GM12878 (cell line): ENCODE measurements around the gene PRMT5. TPM values are rescaled to one million over a fixed set of nuclear protein-coding genes. Genes with fewer than 3 reads are reported as not detected.

Experiments
- ATAC-seq: fragments of 200-7000 bp; cut with Tn5 transposase; 3 replicates; pipeline ENCODE4 v1.9.1; 2020; ENCODE audit warnings: mild to moderate bottlenecking, moderate library complexity
- Bru-seq: library from RNA; stranded (reverse); fragments of 400-500 nt; gene quantifications from one replicate; lab custom pipeline; 2021; lab: Mats Ljungman, UMichigan
- BruChase-seq, 2 experiments: library from RNA; stranded (reverse); fragments of 400-500 nt; gene quantifications; one replicate each; lab custom pipeline; 2021; lab: Mats Ljungman, UMichigan
- BruUV-seq: library from RNA; stranded (reverse); fragments of 400-500 nt; replicated peaks from 2 replicates; lab custom pipeline; 2021; lab: Mats Ljungman, UMichigan
- CTCF ChIA-PET: fragments of 300-600 bp; sonication (Branson Sonifier 250); formaldehyde crosslinking; extraction: SDS; loops from one replicate; lab custom pipeline; 2021; ENCODE audit warnings: inconsistent platforms; lab: Yijun Ruan, JAX
- POLR2A ChIA-PET: fragments of 350-600 bp; formaldehyde crosslinking; extraction: SDS; loops from one replicate; lab custom pipeline; 2021; ENCODE audit warnings: inconsistent platforms; lab: Charles Lee
- RAD21 ChIA-PET: fragments of 300-600 bp; sonication (Branson Sonifier 250); formaldehyde crosslinking; loops from one replicate; lab custom pipeline; 2023; ENCODE audit warnings: antibody characterized with exemption; ENCODE audit not compliant: unreplicated experiment; lab: Charles Lee
- SMC1A ChIA-PET: fragments of 300-600 bp; sonication (Branson Sonifier 250); formaldehyde crosslinking; loops from one replicate; lab custom pipeline; 2023; ENCODE audit not compliant: unreplicated experiment, uncharacterized antibody; lab: Charles Lee
- DNase-seq: peaks from one replicate; pipeline ENCODE4 v3.0.0-alpha.2; 2011; ENCODE audit warnings: low read depth, low spot score
- FAIRE-seq: peaks from 3 replicates; lab custom pipeline; 2011; peaks lifted over from hg19 to GRCh38; lab: Jason Lieb, UNC
- H2AFZ ChIP-seq: 2 replicates; pipeline ENCODE4 v1.6.0; 2011; ENCODE audit warnings: low read depth, low read length, control low read depth; ENCODE audit not compliant: control insufficient read depth
- H3K27ac ChIP-seq: 2 replicates; pipeline ENCODE4 v1.5.1; 2011; ENCODE audit warnings: control low read depth; ENCODE audit not compliant: control insufficient read depth, insufficient read depth
- H3K27me3 ChIP-seq, 2 experiments: replicated peaks in 1 of 2; 2 replicates each; pipeline versions ENCODE4 v1.6.0 to v1.6.1; 2011; ENCODE audit warnings: low read length in 1 of 2; ENCODE audit not compliant: control insufficient read depth in 2 of 2, insufficient read depth in 2 of 2
- H3K36me3 ChIP-seq, 2 experiments: 2 replicates each; pipeline ENCODE4 v1.5.1; 2011; ENCODE audit warnings: low read length in 1 of 2; ENCODE audit not compliant: control insufficient read depth in 2 of 2, insufficient read depth in 2 of 2
- H3K4me1 ChIP-seq: 2 replicates; pipeline ENCODE4 v1.6.1; 2011; ENCODE audit warnings: mild to moderate bottlenecking, low read length, moderate library complexity, mixed read lengths; ENCODE audit not compliant: control insufficient read depth, insufficient read depth
- H3K4me2 ChIP-seq: 2 replicates; pipeline ENCODE4 v1.6.0; 2011; ENCODE audit warnings: control low read depth; ENCODE audit not compliant: control insufficient read depth, insufficient read depth
- H3K4me3 ChIP-seq: fragments of 200-600 bp; sonication (generic); 2 replicates; pipeline ENCODE4 v1.5.1; 2016
- H3K79me2 ChIP-seq: 2 replicates; pipeline ENCODE4 v1.6.0; 2011; ENCODE audit warnings: low read length; ENCODE audit not compliant: control insufficient read depth, insufficient read depth
- H3K9ac ChIP-seq: 2 replicates; pipeline ENCODE4 v1.8.0; 2011; ENCODE audit warnings: low read length, control low read depth, mixed read lengths; ENCODE audit not compliant: control insufficient read depth, insufficient read depth
- H3K9me3 ChIP-seq: replicated peaks from 3 replicates; pipeline ENCODE4 v1.5.1; 2011; ENCODE audit warnings: mild to moderate bottlenecking, low read length; ENCODE audit not compliant: control insufficient read depth, insufficient read depth
- H4K20me1 ChIP-seq: 2 replicates; pipeline ENCODE4 v1.6.0; 2011; ENCODE audit not compliant: control insufficient read depth, insufficient read depth
- ASH2L ChIP-seq: fragments of 300-600, 200-600 bp; sonication (generic); IDR thresholded peaks from 2 replicates; pipeline ENCODE4 v1.6.1; 2017; ENCODE audit warnings: low read depth, mild to moderate bottlenecking, borderline replicate concordance
- BACH1 ChIP-seq: fragments of 450-650 bp; IDR thresholded peaks from 2 replicates; pipeline ENCODE4 v1.6.1; 2017; ENCODE audit warnings: mild to moderate bottlenecking, borderline replicate concordance
- CHD4 ChIP-seq: fragments of 200-600 bp; sonication (generic); IDR thresholded peaks from 2 replicates; pipeline ENCODE4 v1.6.1; 2016; ENCODE audit warnings: mild to moderate bottlenecking
- HCFC1 ChIP-seq: fragments of 150-350 bp; IDR thresholded peaks from 2 replicates; pipeline ENCODE4 v1.6.1; 2014; ENCODE audit warnings: low read length
- IKZF1 ChIP-seq: fragments of 450-650 bp; conservative IDR thresholded peaks from 2 replicates; pipeline ENCODE4 v1.6.1; 2017; ENCODE audit warnings: antibody characterized with exemption, mild to moderate bottlenecking
- MTA3 ChIP-seq: IDR thresholded peaks from 2 replicates; pipeline ENCODE4 v1.6.1; 2012; ENCODE audit warnings: low read length, inconsistent platforms, borderline replicate concordance
- NFYB ChIP-seq: IDR thresholded peaks from 2 replicates; pipeline ENCODE4 v1.6.1; 2011; ENCODE audit warnings: low read depth, mild to moderate bottlenecking, low read length, improper control_type of control experiment, moderate library complexity; ENCODE audit not compliant: insufficient read depth
- POLR2AphosphoS2 ChIP-seq: IDR thresholded peaks from 2 replicates; pipeline ENCODE4 v1.6.1; 2011; ENCODE audit warnings: low read depth, mild to moderate bottlenecking, low read length, improper control_type of control experiment, moderate library complexity
- RUNX3 ChIP-seq: IDR thresholded peaks from 2 replicates; pipeline ENCODE4 v1.6.1; 2012; ENCODE audit warnings: low read length, inconsistent platforms
- STAT3 ChIP-seq: IDR thresholded peaks from 2 replicates; pipeline ENCODE4 v1.6.1; 2011; ENCODE audit warnings: low read depth, low read length, improper control_type of control experiment
- TAF1 ChIP-seq: IDR thresholded peaks from 2 replicates; pipeline ENCODE4 v1.6.1; 2011; ENCODE audit warnings: mild to moderate bottlenecking, low read depth, low read length, borderline replicate concordance
- TCF7 ChIP-seq: IDR thresholded peaks from 2 replicates; pipeline ENCODE4 v1.6.1; 2014; ENCODE audit warnings: antibody characterized with exemption, borderline replicate concordance
- ZNF207 ChIP-seq: fragments of 450-650 bp; IDR thresholded peaks from 2 replicates; pipeline ENCODE4 v1.6.1; 2014; ENCODE audit warnings: antibody characterized with exemption, mild to moderate bottlenecking, borderline replicate concordance
- ZSCAN29 ChIP-seq: fragments of 450-650 bp; IDR thresholded peaks from 2 replicates; pipeline ENCODE4 v1.6.1; 2017; ENCODE audit warnings: mild to moderate bottlenecking, moderate library complexity
- WGBS: methylation state at CpG from one replicate; pipeline ENCODE4 v1.1.6; 2016; ENCODE audit warnings: low lambda C conversion rate; ENCODE audit not compliant: insufficient replicate concordance, insufficient coverage; ENCODE audit errors: missing lambda C conversion rate; 5-methylcytosine and 5-hydroxymethylcytosine counted together
- in situ Hi-C: fragments of 300-500 bp; cut with MboI; formaldehyde crosslinking; loops from 9 replicates; pipeline ENCODE4 v1.14.3; 2018; ENCODE audit warnings: mixed read lengths
- intact Hi-C: fragments of 100-400 bp; cut with micrococcal nuclease; formaldehyde crosslinking; loops from one replicate; pipeline ENCODE4 v1.14.2; 2022; ENCODE audit not compliant: unreplicated experiment
- long read RNA-seq, 2 experiments: library from polyadenylated mRNA; unstranded; transcript quantifications; one replicate each; pipeline ENCODE4 v2.0.0, GENCODE V29; 2019 to 2020
- polyA minus RNA-seq, 3 experiments: library from RNA; depleted of rRNA, polyadenylated mRNA; stranded (reverse); fragments of >200 nt; gene quantifications; 2 replicates each; pipeline ENCODE4 v1.2.3, GENCODE V29; 2011
- polyA plus RNA-seq, 11 experiments: library from polyadenylated mRNA; depleted of rRNA in 4 of 11; unstranded in 6 of 11; stranded (reverse) in 5 of 11; fragments of >200 nt; fragmentation: Nextera tagmentation in 4 of 11; fragmentation: Illumina TruSeq in 1 of 11; extraction: Ambion mirVana in 4 of 11; extraction: Trizol in 1 of 11; gene quantifications; 1 replicate in 1 of 11; 2 replicates in 10 of 11; pipeline versions ENCODE4 v1.2.1 to v1.2.3, GENCODE V29; 2011 to 2016; ENCODE audit warnings: inconsistent platforms in 2 of 11, missing spikeins in 2 of 11, low read depth in 1 of 11
- total RNA-seq, 4 experiments: library from RNA; depleted of rRNA in 3 of 4; stranded (reverse); fragments of >200 nt in 3 of 4; fragmentation: Illumina TruSeq in 1 of 4; extraction: Trizol in 1 of 4; gene quantifications; 2 replicates each; pipeline versions ENCODE4 v1.2.1 to v1.2.3, GENCODE V29; 2013 to 2021
- TF ChIP-seq, protein P1 (sequence below): IDR thresholded peaks from 2 replicates; pipeline ENCODE4 v1.6.1; 2012; ENCODE audit warnings: low read depth, low read length, improper control_type of control experiment
- TF ChIP-seq, protein P2 (sequence below): fragments of 450-650 bp; IDR thresholded peaks from 2 replicates; pipeline ENCODE4 v1.6.1; 2017; ENCODE audit warnings: borderline replicate concordance

Gene PRMT5
- 38.4 and 43.2 TPM in 2 replicates for total RNA-seq (2013; cell fraction: nucleolus; rRNA removed)
- total RNA-seq (2014; rRNA removed) = 96.2 and 106 TPM in 2 replicates
- 103 and 113 TPM in 2 replicates for total RNA-seq (2014; rRNA removed; fragmentation: Illumina TruSeq; extraction: Trizol)
- 105 and 115 TPM in 2 replicates for total RNA-seq (2021)
- 71.5 TPM for polyA plus RNA-seq (2011; ENCODE audit: low read depth)
- 175 and 221 TPM in 2 replicates for polyA plus RNA-seq (2011; rRNA removed)
- 284 and 348 TPM in 2 replicates for polyA plus RNA-seq (2011; cell fraction: cytosol; rRNA removed)
- polyA plus RNA-seq (2011; cell fraction: nucleus; rRNA removed) = 231 and 240 TPM in 2 replicates
- 53.0 and 76.1 TPM in 2 replicates for polyA plus RNA-seq (2012)
- polyA plus RNA-seq (2014; fragmentation: Illumina TruSeq; extraction: Trizol) = 125 and 129 TPM in 2 replicates
- 10 to 100 TPM; 54.3 to 71.6 TPM for polyA plus RNA-seq (2014; fragmentation: Nextera tagmentation; extraction: Ambion mirVana)
- 106 and 118 TPM in 2 replicates for polyA plus RNA-seq (2014; rRNA removed)
- polyA plus RNA-seq (2016; fragmentation: Nextera tagmentation; extraction: Ambion mirVana) = 100 to 1,000 TPM; 175 to 195 TPM
- 257 and 258 TPM in 2 replicates for polyA minus RNA-seq (2011; rRNA and poly(A)+ RNA removed)
- polyA minus RNA-seq (2011; cell fraction: cytosol; rRNA and poly(A)+ RNA removed) = 104 and 113 TPM in 2 replicates
- polyA minus RNA-seq (2011; cell fraction: nucleus; rRNA and poly(A)+ RNA removed) = 50.1 and 66.8 TPM in 2 replicates
- percentile 77 among the genes with signal in this experiment for Bru-seq, nascent RNA
- percentile 90 among the genes with signal in this experiment for BruChase-seq, experiment 1, labeled RNA remaining after a 6-hour chase
- BruChase-seq, experiment 2, labeled RNA remaining after a 2-hour chase = percentile 87 among the genes with signal in this experiment
- long read RNA-seq, experiment 1, transcript PRMT5-202 (17 exons, 2,531 nt) = major isoform, 95 of 137 reads
- long read RNA-seq, experiment 1, partial matches to known transcripts = 9 of 137 reads
- long read RNA-seq, experiment 1, other reads (novel, unspliced or antisense) = 31 of 137 reads
- long read RNA-seq, experiment 2, transcript PRMT5-202 (17 exons, 2,531 nt) = major isoform, 286 of 422 reads
- long read RNA-seq, experiment 2, transcript PRMT5-213 (16 exons, 1,857 nt) = minor isoform, 10 of 422 reads
- long read RNA-seq, experiment 2, partial matches to known transcripts = 48 of 422 reads
- long read RNA-seq, experiment 2, other reads (novel, unspliced or antisense) = 76 of 422 reads

DNA sequence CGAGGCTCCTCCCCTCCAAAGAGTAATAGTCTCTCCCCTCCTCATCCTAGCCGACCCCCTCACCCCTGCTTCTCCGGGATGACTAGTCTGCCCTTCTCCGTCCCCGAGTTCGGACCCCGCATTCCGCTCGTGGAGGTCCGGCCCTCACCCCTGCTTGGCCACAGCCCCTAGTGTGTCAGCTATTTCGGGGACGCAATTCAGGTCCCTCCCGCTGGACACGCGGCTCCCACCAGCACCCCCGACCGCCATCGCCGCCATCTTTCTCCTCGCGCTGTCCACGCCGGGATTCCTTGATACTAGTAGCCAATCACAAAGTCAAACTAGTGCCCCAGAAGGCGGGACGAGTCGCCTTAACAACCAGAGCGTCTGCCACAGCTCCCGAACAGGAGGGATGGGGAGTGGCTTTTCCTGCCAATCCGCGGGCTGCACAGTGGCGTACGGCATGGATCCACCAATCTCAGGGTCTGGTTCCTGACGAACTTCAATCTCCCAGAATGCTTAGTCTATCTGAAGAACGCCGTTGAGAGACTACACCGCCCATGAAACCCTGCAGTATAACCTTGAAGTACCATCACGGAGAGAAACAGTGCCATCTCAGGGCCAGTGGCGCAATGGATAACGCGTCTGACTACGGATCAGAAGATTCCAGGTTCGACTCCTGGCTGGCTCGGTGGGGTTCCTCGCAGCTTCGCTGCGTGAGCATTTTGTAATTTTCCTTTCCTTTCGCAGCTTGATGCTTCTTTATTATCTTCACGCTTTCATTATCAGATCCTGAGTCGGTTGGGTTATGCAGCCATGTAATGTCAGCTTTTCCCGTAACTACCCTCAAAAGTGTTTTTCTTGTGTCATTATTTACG, at the start of gene PRMT5:
PRMT5 (minus strand) TSS at position 273 of the 857 bp plus-strand sequence; CDS start at position 258, 15 bp downstream.
- Histone ChIP-seq H3K27me3 (no peaks in the 10 kb centered on the region), H3K27ac (peak within 1 kb of the TSS; percentile 81), H3K4me1 (peaks cover 16% of the 10 kb centered on the region; the same call in 1 of the 2 replicates), H3K9ac (peak within 1 kb of the TSS; percentile 96), H2AFZ (peak within 1 kb of the TSS; percentile 93), H3K4me2 (peak within 1 kb of the TSS; percentile 89), H4K20me1 (no peaks in the 10 kb centered on the region), H3K79me2 (peaks cover 24% of the 10 kb centered on the region), H3K36me3 (peaks cover 3 to 10% of the 10 kb centered on the region in 2 experiments; a peak in 3 of 4 replicates), H3K9me3 (no peaks in the 10 kb centered on the region), H3K4me3 (peak within 1 kb of the TSS; percentile 91)
- BruUV-seq = no TSS peak
- SMC1A ChIA-PET = interaction anchor here (0.6 to 3.1 kb wide), 23 partner anchors 10 to 166 kb away, joined by 3 to 24 read pairs (median 5); partner anchors contain the start of genes ACIN1, AJUBA, C14orf119 and HAUS4
- under 1% methylated on average over 51 of the region's 51 CpGs for WGBS
- RAD21 ChIA-PET = interaction anchor here (0.6 to 2.8 kb wide), 20 partner anchors 10 to 270 kb away, joined by 3 to 18 read pairs (median 5); partner anchors contain the start of genes AJUBA, HAUS4 and RBM23
- peak; percentile 97 for ATAC-seq
- intact Hi-C loops (loop anchor here (1.0 to 2.0 kb wide), 3 partner anchors 10 to 127 kb away; partner anchors contain the start of genes AJUBA, CDH24 and RBM23), in situ Hi-C loops (no loop called here)
- CTCF ChIA-PET = interaction anchor here (0.6 to 3.4 kb wide), 36 partner anchors 10 to 392 kb away, joined by 3 to 82 read pairs (median 6); partner anchors contain the start of genes ACIN1, AJUBA, C14orf119 and CDH24
- peak; percentile 100 for DNase-seq
- POLR2A ChIA-PET = interaction anchor here (0.5 to 4.6 kb wide), 14 partner anchors 11 to 392 kb away, joined by 3 to 73 read pairs (median 4); partner anchors contain the start of genes ABHD4, ACIN1, C14orf119 and HAUS4
- FAIRE-seq = peak; percentile 98
- TF ChIP-seq ASH2L (no peak), TAF1 (peak; percentile 89), RUNX3 (peak; percentile 61), NFYB (peak; percentile 86), CHD4 (no peak), STAT3 (no peak), BACH1 (peak; percentile 55; the same call in 1 of the 2 replicates), POLR2AphosphoS2 (peak; percentile 72), ZNF207 (peak; percentile 90), TCF7 (peak; percentile 77), IKZF1 (peak; percentile 78), ZSCAN29 (peak; percentile 93), MTA3 (no peak; the same call in 1 of the 2 replicates), HCFC1 (peak; percentile 61)
- TF ChIP-seq, protein P1, sequence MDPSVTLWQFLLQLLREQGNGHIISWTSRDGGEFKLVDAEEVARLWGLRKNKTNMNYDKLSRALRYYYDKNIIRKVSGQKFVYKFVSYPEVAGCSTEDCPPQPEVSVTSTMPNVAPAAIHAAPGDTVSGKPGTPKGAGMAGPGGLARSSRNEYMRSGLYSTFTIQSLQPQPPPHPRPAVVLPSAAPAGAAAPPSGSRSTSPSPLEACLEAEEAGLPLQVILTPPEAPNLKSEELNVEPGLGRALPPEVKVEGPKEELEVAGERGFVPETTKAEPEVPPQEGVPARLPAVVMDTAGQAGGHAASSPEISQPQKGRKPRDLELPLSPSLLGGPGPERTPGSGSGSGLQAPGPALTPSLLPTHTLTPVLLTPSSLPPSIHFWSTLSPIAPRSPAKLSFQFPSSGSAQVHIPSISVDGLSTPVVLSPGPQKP = 0 out of 2 replicates have a peak, but pooled peaks have one; percentile 52
- TF ChIP-seq, protein P2, sequence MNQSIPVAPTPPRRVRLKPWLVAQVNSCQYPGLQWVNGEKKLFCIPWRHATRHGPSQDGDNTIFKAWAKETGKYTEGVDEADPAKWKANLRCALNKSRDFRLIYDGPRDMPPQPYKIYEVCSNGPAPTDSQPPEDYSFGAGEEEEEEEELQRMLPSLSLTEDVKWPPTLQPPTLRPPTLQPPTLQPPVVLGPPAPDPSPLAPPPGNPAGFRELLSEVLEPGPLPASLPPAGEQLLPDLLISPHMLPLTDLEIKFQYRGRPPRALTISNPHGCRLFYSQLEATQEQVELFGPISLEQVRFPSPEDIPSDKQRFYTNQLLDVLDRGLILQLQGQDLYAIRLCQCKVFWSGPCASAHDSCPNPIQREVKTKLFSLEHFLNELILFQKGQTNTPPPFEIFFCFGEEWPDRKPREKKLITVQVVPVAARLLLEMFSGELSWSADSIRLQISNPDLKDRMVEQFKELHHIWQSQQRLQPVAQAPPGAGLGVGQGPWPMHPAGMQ = no peak
